OCI-LY1 (cell line): ENCODE results near the gene CCBE1.

ENCODE experiments used
- H2AFZ ChIP-seq: fragments of 200-600 bp; sonication (generic), shearing (Covaris generic); 2 replicates; pipeline ENCODE4 v1.6.0; 2014; ENCODE audit warnings: antibody characterized with exemption, mild to moderate bottlenecking, low read length
- H3F3A ChIP-seq: fragments of 200-600 bp; sonication (generic), shearing (Covaris generic); 2 replicates; pipeline ENCODE4 v1.6.0; 2014; ENCODE audit warnings: mild to moderate bottlenecking, antibody characterized with exemption, low read length, moderate library complexity; ENCODE audit not compliant: insufficient read depth
- H3K27ac ChIP-seq: fragments of 200-600 bp; sonication (generic); 2 replicates; pipeline ENCODE4 v1.5.1; 2014; ENCODE audit warnings: low read length, mixed run types, mild to moderate bottlenecking, low read depth; ENCODE audit not compliant: poor library complexity, severe bottlenecking
- H3K27me3 ChIP-seq: fragments of 200-600 bp; sonication (generic); 2 replicates; pipeline ENCODE4 v1.6.0; 2014; ENCODE audit warnings: antibody characterized with exemption, mild to moderate bottlenecking, low read length, moderate library complexity; ENCODE audit not compliant: insufficient read depth
- H3K36me3 ChIP-seq: fragments of 200-600 bp; sonication (generic); 2 replicates; pipeline ENCODE4 v1.6.1; 2014; ENCODE audit warnings: mild to moderate bottlenecking, antibody characterized with exemption, low read length, moderate library complexity, mixed read lengths; ENCODE audit not compliant: insufficient read depth
- H3K4me1 ChIP-seq: fragments of 200-600 bp; sonication (generic); 2 replicates; pipeline ENCODE4 v1.5.1; 2014; ENCODE audit warnings: mild to moderate bottlenecking, low read length, moderate library complexity; ENCODE audit not compliant: insufficient read depth, severe bottlenecking
- H3K4me2 ChIP-seq: fragments of 200-600 bp; sonication (generic), shearing (Covaris generic); 2 replicates; pipeline ENCODE4 v1.6.1; 2014; ENCODE audit warnings: low read length
- H3K4me3 ChIP-seq: fragments of 200-600 bp; sonication (generic); 2 replicates; pipeline ENCODE4 v1.5.1; 2014; ENCODE audit warnings: low read length, low read depth, mild to moderate bottlenecking, mixed read lengths; ENCODE audit not compliant: poor library complexity, severe bottlenecking
- H3K79me2 ChIP-seq: fragments of 200-600 bp; shearing (Covaris generic); 2 replicates; pipeline ENCODE4 v1.6.1; 2016; ENCODE audit warnings: mixed run types, low read length, mixed read lengths; ENCODE audit not compliant: insufficient read depth
- H3K9ac ChIP-seq: fragments of 200-600 bp; sonication (generic), shearing (Covaris generic); 2 replicates; pipeline ENCODE4 v1.6.1; 2014; ENCODE audit warnings: mild to moderate bottlenecking, low read length, mixed read lengths
- H3K9me2 ChIP-seq: fragments of 200-600 bp; sonication (generic), shearing (Covaris generic); 2 replicates; pipeline ENCODE4 v1.6.1; 2014; ENCODE audit warnings: low read depth, mild to moderate bottlenecking, low read length, mixed read lengths
- H3K9me3 ChIP-seq: fragments of 200-600 bp; shearing (Covaris generic); 2 replicates; pipeline ENCODE4 v1.6.1; 2014; ENCODE audit warnings: low read length, mixed read lengths
- H4K20me1 ChIP-seq: fragments of 200-600 bp; sonication (generic), shearing (Covaris generic); 2 replicates; pipeline ENCODE4 v1.6.0; 2016; ENCODE audit warnings: mild to moderate bottlenecking, low read length; ENCODE audit not compliant: insufficient read depth
- CTCF ChIP-seq: fragments of 200-600 bp; sonication (generic), shearing (Covaris generic); IDR thresholded peaks from 2 replicates; pipeline ENCODE4 v1.5.1; 2017; ENCODE audit warnings: mild to moderate bottlenecking, antibody characterized with exemption, low read length, moderate library complexity, mixed read lengths
- EZH2 ChIP-seq: fragments of 200-600 bp; sonication (generic), shearing (Covaris generic); IDR thresholded peaks from 2 replicates; pipeline ENCODE4 v1.8.0; 2017; ENCODE audit warnings: borderline replicate concordance, mixed run types, mild to moderate bottlenecking, antibody characterized with exemption, low read length, moderate library complexity, mixed read lengths

CCBE1 gene

GRCh38 chr18:59387687-59388565 lies 309.3 kb downstream of the CCBE1 start:
- Histone ChIP-seq H3F3A (no peaks in the 10 kb centered on the region), H3K27me3 (0 out of 2 replicates have a peak, but pooled peaks cover 4% of the 10 kb centered on the region), H3K4me3 (no peak overlapping the region), H3K4me2 (no peak overlapping the region), H2AFZ (no peak overlapping the region), H3K79me2 (no peaks in the 10 kb centered on the region), H3K27ac (no peak overlapping the region), H3K9me2 (no peaks in the 10 kb centered on the region), H3K36me3 (no peaks in the 10 kb centered on the region), H3K9me3 (no peaks in the 10 kb centered on the region), H3K9ac (no peak overlapping the region), H3K4me1 (no peaks in the 10 kb centered on the region), H4K20me1 (no peaks in the 10 kb centered on the region)
- TF ChIP-seq EZH2 (no peak), CTCF (no peak)

- H3K4me3 ChIP-seq: no peak overlapping the region
- no peaks in the 10 kb centered on the region for H4K20me1 ChIP-seq
- no peaks in the 10 kb centered on the region for H3K79me2 ChIP-seq
- no peaks in the 10 kb centered on the region for H3F3A ChIP-seq
- no peak for TF ChIP-seq CTCF
- no peak for TF ChIP-seq EZH2
- no peaks in the 10 kb centered on the region for H3K9me3 ChIP-seq
- H3K27me3 ChIP-seq: 0 out of 2 replicates have a peak, but pooled peaks cover 4% of the 10 kb centered on the region
- no peak overlapping the region for H2AFZ ChIP-seq
- H3K27ac ChIP-seq: no peak overlapping the region
- H3K36me3 ChIP-seq: no peaks in the 10 kb centered on the region
- no peaks in the 10 kb centered on the region for H3K9me2 ChIP-seq
- no peak overlapping the region for H3K9ac ChIP-seq
- no peak overlapping the region for H3K4me2 ChIP-seq
- no peaks in the 10 kb centered on the region for H3K4me1 ChIP-seq
Observed at GRCh38 chr18:59386909-59387686, 310.1 kb downstream of the CCBE1 start.

- H2AFZ ChIP-seq: no peak overlapping the region
- no peaks in the 10 kb centered on the region for H3K9me2 ChIP-seq
- no peak overlapping the region for H3K27ac ChIP-seq
- no peak overlapping the region for H3K4me3 ChIP-seq
- H3K4me1 ChIP-seq: no peaks in the 10 kb centered on the region
- no peak overlapping the region for H3K9ac ChIP-seq
- H3F3A ChIP-seq: no peaks in the 10 kb centered on the region
- H4K20me1 ChIP-seq: no peaks in the 10 kb centered on the region
- 0 out of 2 replicates have a peak, but pooled peaks cover 4% of the 10 kb centered on the region for H3K27me3 ChIP-seq
- H3K4me2 ChIP-seq: no peak overlapping the region
- H3K79me2 ChIP-seq: no peaks in the 10 kb centered on the region
- H3K36me3 ChIP-seq: no peaks in the 10 kb centered on the region
- H3K9me3 ChIP-seq: no peaks in the 10 kb centered on the region
- TF ChIP-seq EZH2: no peak
- TF ChIP-seq CTCF: no peak
Observed at GRCh38 chr18:59385191-59385590, 312.0 kb downstream of the CCBE1 start.
